Stimulated activated CD4-positive, alpha-beta T cell treated with anti-CD3 and anti-CD28 coated beads, Interleukin-15, amount 100 ng/mL, for 48 hours (primary cell): Measurements from ENCODE around the gene STOML2.

Experiments
- DNase-seq, 2 donors: peaks; one replicate each; pipeline ENCODE4 v3.0.0-alpha.2; 2020; ENCODE audit warnings: low read depth in 2 of 2

The STOML2 gene

DNA sequence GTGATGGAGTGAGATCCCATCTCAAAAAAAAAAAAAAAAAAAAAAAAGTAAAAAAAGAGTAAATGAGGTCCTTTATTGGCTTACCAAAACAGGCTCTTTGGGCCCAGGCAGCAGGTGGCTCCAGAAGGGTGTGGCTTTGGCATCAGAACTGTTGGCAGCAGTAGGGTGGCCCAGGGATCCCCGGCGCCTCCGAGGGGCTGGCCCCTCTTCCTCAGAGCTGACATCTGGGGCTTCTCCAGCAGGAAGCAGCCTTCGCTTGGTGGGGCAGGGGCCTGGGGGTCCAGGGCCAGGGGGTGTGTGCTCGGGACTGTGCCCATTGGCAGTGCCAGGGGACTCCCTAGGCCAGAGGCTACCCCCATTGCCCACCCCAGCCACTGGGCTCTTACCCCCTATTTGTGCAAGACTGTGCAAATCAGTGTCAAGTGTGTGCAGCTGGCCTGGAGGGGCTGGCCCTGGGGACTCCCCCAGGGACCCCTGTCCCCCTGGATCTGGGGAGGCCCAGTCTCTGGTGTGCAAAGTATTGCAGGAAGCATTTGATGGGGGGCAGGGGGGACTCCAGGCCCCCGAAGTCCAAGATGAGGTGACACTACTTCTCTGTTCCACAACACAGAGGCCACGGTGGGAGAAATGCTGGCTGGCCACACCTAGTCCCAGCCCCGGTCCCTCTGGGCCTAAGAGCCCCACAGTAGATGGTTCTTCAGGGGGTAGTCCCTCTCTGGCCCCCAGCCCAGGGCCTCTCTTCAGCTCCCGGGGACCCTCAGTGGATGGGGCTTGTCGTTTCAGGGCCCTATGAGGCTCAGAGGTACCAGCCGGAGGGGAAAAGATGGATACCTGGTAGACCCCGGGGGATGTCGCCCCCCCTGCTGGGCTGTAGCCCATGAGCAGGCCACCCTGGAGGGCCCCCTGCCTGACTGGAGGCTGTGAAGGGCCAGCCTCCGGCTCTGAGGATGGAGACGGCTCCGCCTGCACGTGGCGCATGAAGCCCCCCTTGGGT lies 4.7 kb upstream of the STOML2 start:
- no peak for DNase-seq

GRCh38 chr9:35106343-35106730 lies 3.4 kb upstream of the STOML2 start:
- no peak for DNase-seq

- DNase-seq: no peak
These were observed 2.8 kb upstream of the STOML2 start for GRCh38 chr9:35105571-35106342.

- DNase-seq: no peak
These were observed 2.2 kb upstream of the STOML2 start for GRCh38 chr9:35105126-35105525.

GRCh38 chr9:35104586-35104985 lies 1.7 kb upstream of the STOML2 start:
- DNase-seq: no peak

DNA sequence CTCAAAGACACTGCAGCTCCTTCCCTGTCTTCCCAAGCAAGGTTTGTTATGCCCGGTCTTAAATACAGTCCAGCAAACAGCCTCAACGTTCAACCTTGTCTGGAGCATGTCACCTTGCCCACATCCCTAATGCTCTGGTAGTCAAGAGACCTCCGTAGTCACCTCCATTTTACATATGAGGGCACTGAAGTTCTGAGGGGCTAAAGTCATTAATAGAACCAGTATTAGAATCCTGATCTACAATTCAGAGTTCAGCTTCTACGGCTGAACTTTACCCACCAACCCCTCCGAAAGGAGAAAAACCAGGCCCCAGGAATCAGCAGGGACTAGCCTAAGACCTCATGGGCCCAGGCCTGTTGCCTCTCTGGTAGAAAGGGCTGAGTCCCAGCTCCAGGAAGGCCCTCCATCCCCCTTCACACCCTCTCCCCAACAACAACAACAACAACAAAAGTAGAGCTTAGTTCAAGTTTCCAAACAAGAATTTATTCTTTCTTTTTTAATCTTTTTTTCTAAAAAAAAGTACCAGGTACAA lies 795 bp upstream of the STOML2 start:
- DNase-seq: no peak

DNA sequence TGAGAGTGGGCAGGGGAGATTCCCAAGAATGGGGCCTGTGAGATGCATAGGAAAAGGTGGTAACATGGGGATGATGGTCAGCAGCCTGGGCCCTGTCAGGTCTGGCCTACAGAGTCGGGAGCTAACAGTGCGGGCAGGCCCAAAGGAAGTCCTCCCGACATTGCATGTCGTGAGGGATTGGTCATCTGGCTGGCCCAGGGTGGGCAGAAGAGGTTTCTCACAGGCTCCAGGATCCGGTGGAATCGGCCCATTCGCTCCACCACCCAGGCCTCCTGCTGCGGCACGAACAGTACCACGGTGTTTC lies 514 bp downstream of the STOML2 start:
- no peak for DNase-seq

- no peak for DNase-seq
These were observed 5.4 kb downstream of the STOML2 start for GRCh38 chr9:35097573-35097972.

- DNase-seq: peak; percentile 84 to 87
These were observed 6.7 kb downstream of the STOML2 start, which contains the start of gene PIGO for GRCh38 chr9:35096035-35096849. Gene PIGO (minus strand): TSS chr9:35096591. CDS start chr9:35095565, 1,026 bp downstream.

DNA sequence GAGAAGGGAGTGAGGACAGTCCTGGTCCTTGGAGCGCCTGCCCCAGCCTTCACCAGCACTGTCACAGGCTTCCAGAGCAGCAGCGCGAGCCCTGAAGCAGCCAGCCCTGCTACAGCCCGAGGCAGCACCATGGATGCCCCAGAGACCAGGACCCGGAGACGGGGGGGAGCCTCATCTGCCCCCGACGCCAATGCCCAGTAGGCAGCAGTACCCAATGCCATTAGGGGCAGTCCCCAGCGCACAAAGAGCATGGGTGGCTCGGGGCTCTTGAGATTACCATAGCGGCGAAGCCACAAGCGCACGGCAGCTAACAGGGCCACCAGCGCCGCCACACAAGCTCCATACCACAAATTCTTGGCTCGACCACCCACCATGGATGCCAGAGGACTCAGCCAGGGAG lies 11.4 kb downstream of the STOML2 start:
- no peak for DNase-seq

DNA sequence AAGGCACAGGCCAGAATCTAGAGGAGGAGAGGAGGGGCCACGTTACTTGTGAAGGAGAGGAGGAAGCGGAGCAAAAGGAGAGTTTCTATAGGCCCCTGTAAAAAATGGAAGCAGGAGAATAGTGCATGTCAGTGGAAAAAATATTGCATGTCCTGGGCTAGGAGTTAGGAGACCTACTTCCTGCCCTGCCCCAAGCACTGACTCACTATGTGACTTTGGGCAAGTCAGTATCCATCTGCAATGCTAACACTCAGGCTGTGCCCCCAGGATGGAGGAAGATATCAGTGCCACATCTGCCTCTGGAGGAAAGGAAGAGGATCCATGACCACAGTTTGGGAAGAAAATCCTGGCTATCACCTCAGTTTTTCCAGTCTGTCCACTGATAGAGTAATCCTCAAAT lies 13.5 kb downstream of the STOML2 start:
- DNase-seq: no peak

- no peak for DNase-seq
These were observed 17.9 kb downstream of the STOML2 start for GRCh38 chr9:35085078-35085477.

- peak; percentile 83 for DNase-seq
These were observed 23.2 kb downstream of the STOML2 start, which contains the start of gene FANCG for GRCh38 chr9:35079426-35080341. Gene FANCG (minus strand): TSS chr9:35079942. CDS start chr9:35079524, 418 bp downstream.

DNA sequence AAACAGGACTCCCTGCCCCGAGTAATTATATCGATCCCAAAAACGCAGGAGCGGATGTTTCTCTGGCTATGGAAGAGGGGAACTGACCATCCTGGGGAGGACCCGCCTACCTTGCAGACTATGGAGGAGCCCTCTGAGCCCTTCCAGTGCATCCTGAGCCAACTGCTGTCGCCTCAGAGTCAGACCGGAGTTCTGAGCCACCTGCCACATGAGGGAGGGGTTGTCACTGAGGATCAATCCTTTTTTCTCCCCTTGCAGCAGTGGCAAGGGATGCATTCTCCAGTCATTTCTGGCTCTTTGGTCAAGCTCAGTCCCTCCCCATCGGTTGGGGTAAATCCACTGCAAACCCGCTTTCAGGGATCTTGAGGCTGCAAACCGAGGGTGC lies 23.9 kb downstream of the STOML2 start:
- DNase-seq: no peak

DNA sequence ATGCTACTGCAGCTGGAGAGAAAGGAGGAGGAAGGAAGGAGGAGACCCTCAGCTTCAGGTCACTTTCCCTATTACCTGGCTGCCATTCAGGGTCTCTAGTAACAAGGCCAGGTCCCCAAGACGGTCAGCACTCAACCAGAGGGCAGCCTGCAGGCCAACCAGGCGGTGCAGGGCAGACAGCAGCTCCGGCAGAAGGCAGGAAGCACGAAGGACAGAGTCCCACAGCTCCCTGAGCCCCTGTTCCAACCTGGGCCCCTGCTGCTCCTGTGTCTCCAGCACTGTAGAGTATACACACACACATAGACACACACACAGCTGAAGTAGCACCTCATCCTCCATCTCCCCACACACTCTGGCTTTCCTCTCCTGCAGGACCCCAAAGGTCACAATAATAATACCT lies 24.9 kb downstream of the STOML2 start:
- no peak for DNase-seq

DNA sequence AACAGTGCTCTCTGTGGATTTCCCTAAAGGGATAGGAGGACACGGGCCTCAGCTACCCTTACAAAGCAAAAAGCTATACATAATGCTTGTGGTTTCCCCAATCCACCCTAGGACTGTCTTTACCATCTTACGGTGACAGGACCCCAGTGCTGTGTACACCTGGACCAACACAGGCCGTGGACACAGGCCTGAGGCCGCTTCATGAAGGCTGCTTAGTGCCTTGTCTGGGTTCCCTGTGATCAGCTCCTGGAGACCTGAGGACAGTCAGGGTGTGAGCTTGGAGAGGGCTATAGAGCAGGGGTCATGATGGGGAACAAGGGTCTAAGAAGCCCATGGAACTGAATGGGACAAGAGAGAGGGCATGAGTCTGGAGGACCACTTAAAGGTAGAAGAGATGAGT lies 26.1 kb downstream of the STOML2 start:
- no peak for DNase-seq

GRCh38 chr9:35075358-35075757 lies 27.6 kb downstream of the STOML2 start:
- no peak for DNase-seq

- DNase-seq: no peak
These were observed 28.1 kb downstream of the STOML2 start for GRCh38 chr9:35074791-35075190.

DNA sequence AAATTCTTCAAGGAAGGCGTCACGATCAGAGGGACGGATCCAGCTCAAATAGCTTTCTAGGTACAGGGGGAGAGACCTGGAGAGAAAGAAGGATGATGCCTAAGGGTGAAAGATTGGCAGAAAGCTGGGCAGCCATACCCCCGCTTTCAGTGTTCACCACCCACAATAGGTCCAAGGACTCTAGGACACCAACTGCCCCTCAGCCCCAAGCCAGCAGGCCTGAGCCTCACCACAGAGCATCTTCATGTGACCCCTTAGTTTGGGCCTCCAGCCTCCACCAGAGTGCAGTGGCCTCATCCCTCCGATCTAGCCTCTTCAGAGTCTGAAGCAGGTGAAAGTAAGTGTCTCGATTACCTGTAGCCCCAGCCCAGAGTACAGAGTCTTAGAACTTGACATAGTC lies 28.8 kb downstream of the STOML2 start:
- DNase-seq: no peak

DNA sequence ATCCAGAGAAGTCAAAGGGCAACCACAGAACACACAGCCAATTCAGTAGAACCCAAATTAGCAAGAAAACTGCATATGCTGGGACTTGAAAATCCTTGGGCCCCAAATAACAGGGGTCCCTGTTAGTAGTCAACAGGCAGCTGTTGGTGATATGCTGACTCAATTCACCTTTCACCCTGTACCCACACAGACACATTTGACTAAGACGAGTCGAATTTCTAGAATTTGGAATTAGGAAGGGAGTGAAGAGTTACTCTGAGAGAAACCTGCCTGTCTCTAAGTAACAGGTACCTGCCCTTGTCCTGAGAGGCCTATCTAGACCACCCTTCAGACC lies 29.7 kb downstream of the STOML2 start:
- no peak for DNase-seq
